Neural progenitor cell (in vitro differentiated cells): ENCODE results near the gene VIM. TPM values are rescaled to one million over a fixed set of nuclear protein-coding genes. Genes with fewer than 3 reads are reported as not detected.
A peak's percentile ranks its signal among the peaks of the same experiment; 100 is the strongest.

Experiments
- DNase-seq: peaks from one replicate; pipeline ENCODE4 v3.0.0-alpha.2; 2016; ENCODE audit warnings: low spot score
- H2AFZ ChIP-seq: fragments of 200-600 bp; sonication (generic); replicated peaks from 2 replicates; pipeline ENCODE4 v1.6.1; 2016; ENCODE audit warnings: antibody characterized with exemption
- H3F3A ChIP-seq: fragments of 200-600 bp; sonication (generic); 2 replicates; pipeline ENCODE4 v1.6.1; 2016; ENCODE audit warnings: antibody characterized with exemption, low read depth
- H3K27ac ChIP-seq: fragments of 200-600 bp; sonication (generic); 2 replicates; pipeline ENCODE4 v1.5.1; 2016; ENCODE audit warnings: mild to moderate bottlenecking
- H3K27me3 ChIP-seq: fragments of 200-600 bp; sonication (generic); 2 replicates; pipeline ENCODE4 v1.6.1; 2016; ENCODE audit warnings: mild to moderate bottlenecking, moderate library complexity
- H3K36me3 ChIP-seq: fragments of 200-600 bp; sonication (generic); 2 replicates; pipeline ENCODE4 v1.5.1; 2016
- H3K4me1 ChIP-seq: fragments of 200-600 bp; sonication (generic); 2 replicates; pipeline ENCODE4 v1.6.1; 2016; ENCODE audit warnings: mixed run types
- H3K4me2 ChIP-seq: fragments of 200-600 bp; sonication (generic); 2 replicates; pipeline ENCODE4 v1.6.1; 2016
- H3K4me3 ChIP-seq: fragments of 200-600 bp; sonication (generic); 2 replicates; pipeline ENCODE4 v1.5.1; 2016
- H3K79me2 ChIP-seq: fragments of 200-600 bp; sonication (generic); 2 replicates; pipeline ENCODE4 v1.6.1; 2016; ENCODE audit warnings: low read depth
- H3K9ac ChIP-seq: fragments of 200-600 bp; sonication (generic); 2 replicates; pipeline ENCODE4 v1.6.1; 2016
- H3K9me3 ChIP-seq: fragments of 200-600 bp; sonication (generic); 2 replicates; pipeline ENCODE4 v1.5.1; 2016; ENCODE audit warnings: low read depth
- H4K20me1 ChIP-seq: fragments of 200-600 bp; sonication (generic); 2 replicates; pipeline ENCODE4 v1.6.1; 2016; ENCODE audit warnings: low read depth
- H3K27ac Mint-ChIP-seq: 3 replicates; pipeline ENCODE4 v1.8.0; 2021; ENCODE audit warnings: mixed read lengths
- H3K27me3 Mint-ChIP-seq: 2 replicates; pipeline ENCODE4 v1.8.0; 2022; ENCODE audit warnings: low read depth, mild to moderate bottlenecking, inconsistent platforms, moderate library complexity, mixed read lengths; ENCODE audit not compliant: insufficient read depth
- H3K36me3 Mint-ChIP-seq: 3 replicates; pipeline ENCODE4 v1.8.0; 2021; ENCODE audit warnings: mixed read lengths
- H3K4me1 Mint-ChIP-seq: 3 replicates; pipeline ENCODE4 v1.8.0; 2021; ENCODE audit warnings: mixed read lengths
- H3K4me3 Mint-ChIP-seq: 3 replicates; pipeline ENCODE4 v1.8.0; 2021; ENCODE audit warnings: mild to moderate bottlenecking, moderate library complexity, mixed read lengths
- H3K9me3 Mint-ChIP-seq: 3 replicates; pipeline ENCODE4 v1.8.0; 2020; ENCODE audit warnings: mixed read lengths
- CTCF ChIP-seq: fragments of 200-600 bp; sonication (generic); IDR thresholded peaks from 2 replicates; pipeline ENCODE4 v1.5.1; 2017; ENCODE audit warnings: antibody characterized with exemption, mild to moderate bottlenecking
- EZH2 ChIP-seq: fragments of 200-600 bp; sonication (generic); IDR thresholded peaks from 2 replicates; pipeline ENCODE4 v1.6.1; 2017; ENCODE audit warnings: antibody characterized with exemption, mild to moderate bottlenecking, moderate library complexity
- EZH2phosphoT487 ChIP-seq: fragments of 200-600 bp; sonication (generic); IDR thresholded peaks from 2 replicates; pipeline ENCODE4 v1.6.1; 2017; ENCODE audit warnings: antibody characterized with exemption
- total RNA-seq: library from RNA; depleted of rRNA; stranded (reverse); fragments of >200 nt; gene quantifications from 2 replicates; pipeline ENCODE4 v1.2.3, GENCODE V29; 2015; ENCODE audit warnings: low replicate concordance

The VIM gene
- total RNA-seq, 1 donor from 2014 or later, result 727 TPM

- H3K9me3 ChIP-seq, result peaks cover 8% of the 10 kb centered on the region
- H3K79me2 ChIP-seq, result no peaks in the 10 kb centered on the region
- Mint-ChIP-seq H3K27me3 (peaks cover 8% of the 10 kb centered on the region), H3K27ac (no peak overlapping the region), H3K4me1 (no peaks in the 10 kb centered on the region), H3K4me3 (no peak overlapping the region), H3K36me3 (no peaks in the 10 kb centered on the region), H3K9me3 (peaks cover 13% of the 10 kb centered on the region)
- no peaks in the 10 kb centered on the region for H3K27me3 ChIP-seq
- TF ChIP-seq CTCF (no peak), EZH2 (no peak), EZH2phosphoT487 (no peak)
- H3K9ac ChIP-seq, result no peak overlapping the region
- H3F3A ChIP-seq, result no peaks in the 10 kb centered on the region
- H3K36me3 ChIP-seq, result no peaks in the 10 kb centered on the region
- no peak overlapping the region for H3K4me3 ChIP-seq
- H3K27ac ChIP-seq, result no peak overlapping the region
- H3K4me2 ChIP-seq, result no peak overlapping the region
- H2AFZ ChIP-seq, result peak overlapping the region; percentile 17
- no peaks in the 10 kb centered on the region for H4K20me1 ChIP-seq
- DNase-seq, result no peak
- H3K4me1 ChIP-seq, result no peaks in the 10 kb centered on the region
Observed at GRCh38 chr10:17247210-17247609, 19.2 kb downstream of the VIM start.

GRCh38 chr10:17248964-17249363, 20.9 kb downstream of the VIM start:
- Mint-ChIP-seq H3K4me3 (no peak overlapping the region), H3K27ac (no peak overlapping the region), H3K9me3 (peaks cover 13% of the 10 kb centered on the region), H3K4me1 (no peaks in the 10 kb centered on the region), H3K27me3 (peaks cover 8% of the 10 kb centered on the region), H3K36me3 (no peaks in the 10 kb centered on the region)
- no peak for TF ChIP-seq EZH2phosphoT487
- no peak for TF ChIP-seq CTCF
- TF ChIP-seq EZH2, result no peak
- Histone ChIP-seq H3K79me2 (no peaks in the 10 kb centered on the region), H3K36me3 (no peaks in the 10 kb centered on the region), H3K4me3 (no peak overlapping the region), H3K27ac (no peak overlapping the region), H3K4me1 (no peaks in the 10 kb centered on the region), H3K27me3 (no peaks in the 10 kb centered on the region), H4K20me1 (no peaks in the 10 kb centered on the region), H3K9ac (no peak overlapping the region), H3K4me2 (no peak overlapping the region), H2AFZ (no peak overlapping the region), H3K9me3 (peaks cover 8% of the 10 kb centered on the region), H3F3A (no peaks in the 10 kb centered on the region)
- DNase-seq, result no peak

- Histone ChIP-seq H3K9ac (no peak overlapping the region), H3K4me2 (no peak overlapping the region), H4K20me1 (no peaks in the 10 kb centered on the region), H3K27ac (no peak overlapping the region), H3K27me3 (no peaks in the 10 kb centered on the region), H3K36me3 (no peaks in the 10 kb centered on the region), H3K9me3 (peaks cover 8% of the 10 kb centered on the region), H3K79me2 (no peaks in the 10 kb centered on the region), H3K4me3 (no peak overlapping the region), H3F3A (no peaks in the 10 kb centered on the region), H2AFZ (no peak overlapping the region), H3K4me1 (no peaks in the 10 kb centered on the region)
- Mint-ChIP-seq H3K9me3 (peaks cover 20% of the 10 kb centered on the region), H3K27me3 (peaks cover 8% of the 10 kb centered on the region), H3K36me3 (no peaks in the 10 kb centered on the region), H3K4me1 (no peaks in the 10 kb centered on the region), H3K4me3 (no peak overlapping the region), H3K27ac (no peak overlapping the region)
- peak; percentile 15 for DNase-seq
- no peak for TF ChIP-seq EZH2phosphoT487
- peak; percentile 36 for TF ChIP-seq CTCF
- no peak for TF ChIP-seq EZH2
Observed at GRCh38 chr10:17249820-17250219, 21.8 kb downstream of the VIM start.
